Measurements from ENCODE around the gene EDN3.
A peak's percentile ranks its signal among the peaks of the same experiment; 100 is the strongest.

The EDN3 gene, protein sequence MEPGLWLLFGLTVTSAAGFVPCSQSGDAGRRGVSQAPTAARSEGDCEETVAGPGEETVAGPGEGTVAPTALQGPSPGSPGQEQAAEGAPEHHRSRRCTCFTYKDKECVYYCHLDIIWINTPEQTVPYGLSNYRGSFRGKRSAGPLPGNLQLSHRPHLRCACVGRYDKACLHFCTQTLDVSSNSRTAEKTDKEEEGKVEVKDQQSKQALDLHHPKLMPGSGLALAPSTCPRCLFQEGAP

GRCh38 chr20:59300333-59301081 lies at the start of gene EDN3:
Gene EDN3, plus strand, starts transcription at chr20:59300611. Its CDS starts 202 bp downstream, at chr20:59300813.
- DNase-seq, result no peak
- no peak for ATAC-seq

GRCh38 chr20:59253325-59253724 lies 47.1 kb upstream of the EDN3 start:
- DNase-seq (no peak), ATAC-seq (peak; percentile 59)

DNA sequence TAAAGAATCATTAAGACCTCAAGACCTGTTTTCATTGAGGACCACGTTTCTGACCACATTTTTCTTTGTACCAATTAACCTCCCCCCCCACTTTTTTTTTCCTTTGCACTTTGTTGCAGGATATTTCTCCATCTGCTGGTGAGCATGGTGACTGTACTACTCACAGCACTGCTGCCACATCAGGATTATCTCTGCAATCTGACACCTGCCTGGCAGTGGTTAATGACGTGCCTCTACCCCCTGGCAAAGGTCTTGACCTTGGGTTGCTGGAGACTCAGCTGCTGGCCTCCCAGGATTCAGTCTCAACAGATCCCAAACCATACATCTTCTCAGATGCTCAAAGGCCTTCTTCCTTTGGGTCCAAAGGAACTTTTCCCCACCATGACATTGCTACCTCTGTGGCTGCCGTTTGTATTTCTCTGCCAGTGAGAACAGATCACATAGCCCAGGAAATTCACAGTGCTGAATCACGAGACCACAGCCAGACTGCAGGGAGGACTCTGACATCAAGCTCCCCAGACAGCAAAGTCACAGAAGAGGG lies 46.6 kb upstream of the EDN3 start:
- ATAC-seq (peak; percentile 87), DNase-seq (peak; percentile 41)

DNA sequence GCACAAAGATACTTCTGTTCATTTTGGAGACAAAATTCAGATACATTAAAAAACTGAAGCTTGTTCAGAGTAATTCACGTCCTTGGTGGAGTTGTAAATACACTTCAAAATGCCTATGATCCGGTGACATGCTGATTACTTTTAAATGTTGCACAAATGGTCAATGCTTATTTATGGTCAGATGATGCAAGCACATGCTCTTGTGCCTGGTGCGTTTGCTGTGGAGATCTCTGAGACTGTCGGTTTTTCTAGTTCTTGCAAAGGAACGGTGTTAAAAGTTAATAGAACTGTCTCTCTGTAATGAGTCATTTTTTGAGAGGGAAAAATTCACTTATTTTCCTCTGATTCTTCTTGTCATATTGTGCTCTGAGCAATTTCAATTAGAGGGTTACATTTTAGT lies 45.2 kb upstream of the EDN3 start:
- no peak for DNase-seq
- no peak for ATAC-seq

DNA sequence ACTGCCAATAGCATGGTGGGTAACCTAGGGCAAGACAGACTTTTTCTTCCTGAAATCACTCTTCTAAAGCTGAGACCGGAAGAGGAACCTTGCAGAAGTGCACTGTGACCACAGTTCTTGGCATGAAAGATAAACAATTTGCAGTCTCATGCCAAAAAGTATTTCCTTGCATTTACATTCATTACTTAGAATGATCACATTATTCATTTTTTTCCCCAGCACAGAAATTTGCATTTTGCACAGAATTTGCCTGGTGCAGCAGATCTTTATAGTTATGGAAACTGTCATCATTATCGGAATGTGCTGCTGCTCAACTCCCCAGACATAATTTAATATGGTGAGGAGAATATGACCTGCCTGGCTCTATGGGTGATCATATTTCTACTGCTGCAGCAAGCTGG lies 42.2 kb upstream of the EDN3 start:
- DNase-seq (no peak), ATAC-seq (no peak)

GRCh38 chr20:59259946-59260345 lies 40.5 kb upstream of the EDN3 start:
- DNase-seq (no peak), ATAC-seq (no peak)

GRCh38 chr20:59265298-59265697 lies 35.1 kb upstream of the EDN3 start:
- DNase-seq (no peak), ATAC-seq (no peak)

DNA sequence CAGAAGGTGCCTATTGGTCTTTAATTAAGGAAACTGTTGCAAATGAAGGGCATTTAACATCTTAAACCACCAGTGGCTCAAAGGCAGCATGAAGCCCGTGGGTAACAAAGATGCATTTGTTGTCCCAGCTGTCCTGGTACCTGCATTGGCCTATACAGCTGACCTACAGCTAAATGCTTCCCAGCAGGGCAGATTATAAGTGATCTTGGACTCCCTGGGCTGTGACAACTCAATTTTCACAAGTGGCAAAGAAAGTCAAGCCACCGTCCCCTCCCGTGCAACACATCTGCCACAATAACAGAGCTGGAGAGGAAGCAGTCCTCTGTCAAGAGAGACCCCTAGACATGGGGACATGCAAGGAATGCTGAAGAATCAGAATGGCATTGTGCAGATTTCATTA lies 31.5 kb upstream of the EDN3 start:
- ATAC-seq (no peak), DNase-seq (no peak)

- ATAC-seq, result peak; percentile 46
- DNase-seq, result peak; percentile 8
Measured at GRCh38 chr20:59269411-59270025, 30.9 kb upstream of the EDN3 start.

DNA sequence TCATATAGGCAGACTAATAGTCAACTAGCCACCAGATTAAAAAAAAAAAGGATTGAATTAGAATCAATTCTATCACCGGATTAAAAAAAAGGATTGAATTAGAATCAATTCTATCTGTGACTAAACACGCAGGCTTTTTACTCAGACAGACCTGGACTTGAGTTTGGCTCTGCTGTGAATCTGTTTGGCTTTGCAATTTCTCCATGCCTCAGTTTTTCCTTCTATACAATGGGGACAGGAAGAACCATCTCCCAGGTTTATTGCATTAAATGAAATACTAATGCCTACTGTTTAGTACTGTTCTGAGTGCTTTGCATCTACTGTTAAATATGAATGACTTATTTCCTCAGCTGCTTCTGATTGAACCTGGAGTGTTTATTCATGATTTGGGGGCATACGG lies 30.0 kb upstream of the EDN3 start:
- no peak for ATAC-seq
- no peak for DNase-seq

GRCh38 chr20:59273739-59274357 lies 26.6 kb upstream of the EDN3 start:
- DNase-seq, result no peak
- ATAC-seq, result no peak

DNA sequence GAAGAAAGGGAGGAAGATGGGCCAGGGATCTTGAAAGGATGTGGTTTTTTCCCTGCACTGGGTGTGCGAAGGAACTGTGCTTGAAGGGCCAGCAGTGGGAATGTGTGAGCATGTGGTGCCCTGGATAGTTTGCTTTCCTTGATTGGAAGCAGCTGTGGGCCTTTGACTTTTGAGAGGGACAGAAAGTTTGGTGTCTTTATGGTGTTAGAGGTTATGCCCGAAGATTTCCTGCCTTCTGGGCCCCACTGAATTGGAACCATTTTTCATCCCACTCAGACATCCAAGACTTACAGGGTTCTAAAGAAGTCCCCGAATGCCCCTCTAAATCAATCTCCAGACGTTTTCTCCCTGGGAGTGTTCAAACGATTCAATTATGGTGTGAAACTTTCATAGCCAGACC lies 23.5 kb upstream of the EDN3 start:
- DNase-seq, result no peak

GRCh38 chr20:59284470-59284869 lies 15.9 kb upstream of the EDN3 start:
- ATAC-seq (no peak), DNase-seq (no peak)

More for the DNA sequence above, 23.5 kb upstream of the EDN3 start:
- no peak for ATAC-seq

DNA sequence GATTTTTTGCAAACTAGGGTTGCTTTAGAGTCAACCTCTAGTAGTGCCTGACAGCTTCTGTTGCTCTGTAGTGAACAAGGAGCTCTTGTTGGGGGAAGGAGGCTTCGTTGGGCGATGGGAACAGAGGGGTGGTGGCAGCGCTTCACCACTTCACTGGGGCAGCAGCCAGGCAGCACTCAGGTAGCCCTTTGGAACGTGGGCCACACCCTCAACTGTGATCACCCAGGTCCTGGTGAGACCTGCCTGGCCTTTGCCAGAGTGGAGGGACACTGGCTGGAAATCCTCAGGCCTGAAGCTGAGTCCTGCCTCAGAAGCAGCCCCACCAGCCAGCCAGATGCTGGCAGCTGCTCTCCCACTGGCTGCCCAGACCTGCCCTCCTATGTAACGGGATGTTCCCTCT lies 10.4 kb upstream of the EDN3 start:
- DNase-seq, result no peak
- no peak for ATAC-seq

DNA sequence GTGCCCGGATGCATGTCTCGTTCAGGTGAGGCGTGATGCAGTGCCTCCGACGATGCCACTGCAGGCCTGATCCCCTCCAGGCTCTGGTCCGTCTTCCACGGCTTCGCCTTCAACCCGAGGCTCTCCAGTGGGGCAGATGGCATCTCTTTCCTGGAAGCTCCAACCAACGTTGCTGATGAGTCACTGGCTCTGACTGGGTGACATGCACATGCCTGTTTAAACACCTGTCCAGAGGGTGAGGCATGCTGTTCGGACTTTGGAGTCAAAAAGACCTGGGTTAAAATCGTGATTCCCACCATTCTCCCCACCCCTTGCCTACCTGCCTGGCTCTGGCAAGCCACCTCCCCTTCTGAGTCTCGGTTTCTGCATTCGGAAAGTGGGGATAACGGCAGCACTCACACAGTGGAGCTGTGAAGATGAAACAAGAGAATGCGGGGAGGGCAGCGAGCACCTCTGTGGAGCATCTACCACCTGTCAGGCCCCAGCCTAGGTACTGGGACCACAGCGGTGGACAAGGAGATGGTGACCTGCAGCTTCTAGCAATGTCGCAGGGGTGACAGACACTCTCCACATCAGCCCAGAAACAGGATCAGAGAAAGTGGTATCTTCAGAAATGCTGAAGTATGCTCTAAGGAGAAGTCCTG lies 8.5 kb upstream of the EDN3 start:
- ATAC-seq (no peak), DNase-seq (no peak)

GRCh38 chr20:59295531-59295930 lies 4.9 kb upstream of the EDN3 start:
- no peak for ATAC-seq
- no peak for DNase-seq

DNA sequence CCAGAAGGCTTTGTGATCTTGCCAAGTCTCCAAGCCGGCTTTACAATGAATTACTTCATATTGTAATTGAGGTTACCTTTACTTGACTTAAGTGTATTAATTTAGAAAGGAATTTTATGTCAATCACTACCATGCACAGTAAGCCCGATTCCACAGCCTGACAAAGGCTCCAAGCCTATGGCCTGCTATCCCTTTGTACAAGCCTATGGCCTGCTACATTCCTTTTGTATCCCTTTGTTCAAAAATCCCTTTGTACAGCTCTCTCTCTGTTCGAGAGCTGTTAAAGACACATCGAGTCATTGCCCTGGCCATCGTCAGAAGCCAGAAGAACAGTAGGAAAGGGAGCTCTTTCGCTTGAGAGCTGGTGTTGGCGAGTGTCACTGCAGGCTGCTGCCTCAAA lies 2.7 kb upstream of the EDN3 start:
- no peak for ATAC-seq
- DNase-seq, result no peak

DNA sequence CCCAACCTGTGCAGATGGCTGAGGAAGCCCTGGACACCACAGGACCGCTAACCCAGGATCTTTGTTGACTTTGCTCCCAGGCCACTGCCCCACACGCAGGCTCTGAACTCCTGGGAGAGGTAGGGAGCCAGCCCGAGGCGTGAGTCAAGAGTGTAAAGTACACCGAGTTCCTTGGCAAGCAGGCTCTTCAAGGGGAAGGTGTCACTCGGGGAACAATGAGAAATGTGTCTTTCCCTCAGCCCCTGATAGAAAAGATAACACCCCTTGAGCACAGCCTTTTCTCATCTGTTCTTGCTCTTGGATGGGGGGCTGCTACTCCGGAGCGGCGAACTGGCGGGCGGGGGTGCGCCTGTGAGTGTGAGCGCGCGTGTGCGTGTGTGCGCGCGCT lies 472 bp upstream of the EDN3 start:
- DNase-seq (no peak), ATAC-seq (no peak)

DNA sequence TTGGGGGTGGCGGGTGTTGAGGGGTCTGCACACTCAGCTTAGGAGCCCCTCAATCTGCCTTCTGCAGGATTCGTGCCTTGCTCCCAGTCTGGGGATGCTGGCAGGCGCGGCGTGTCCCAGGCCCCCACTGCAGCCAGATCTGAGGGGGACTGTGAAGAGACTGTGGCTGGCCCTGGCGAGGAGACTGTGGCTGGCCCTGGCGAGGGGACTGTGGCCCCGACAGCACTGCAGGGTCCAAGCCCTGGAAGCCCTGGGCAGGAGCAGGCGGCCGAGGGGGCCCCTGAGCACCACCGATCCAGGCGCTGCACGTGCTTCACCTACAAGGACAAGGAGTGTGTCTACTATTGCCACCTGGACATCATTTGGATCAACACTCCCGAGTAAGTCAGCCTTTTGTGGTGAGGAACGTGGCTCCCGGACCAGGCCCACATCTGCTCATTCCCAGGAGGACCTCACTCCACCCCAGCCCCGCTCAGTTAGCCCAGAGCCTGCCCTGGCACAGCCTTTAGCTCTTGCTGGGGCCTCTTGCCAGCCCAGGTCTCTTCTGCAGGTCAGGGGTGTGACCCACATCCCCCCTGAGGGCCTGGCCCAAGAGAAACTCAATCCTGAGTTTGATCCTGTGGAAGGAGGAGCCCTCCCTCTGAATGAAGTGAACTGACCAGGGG lies 1.1 kb downstream of the EDN3 start:
- DNase-seq, result no peak
- ATAC-seq, result peak; percentile 14

DNA sequence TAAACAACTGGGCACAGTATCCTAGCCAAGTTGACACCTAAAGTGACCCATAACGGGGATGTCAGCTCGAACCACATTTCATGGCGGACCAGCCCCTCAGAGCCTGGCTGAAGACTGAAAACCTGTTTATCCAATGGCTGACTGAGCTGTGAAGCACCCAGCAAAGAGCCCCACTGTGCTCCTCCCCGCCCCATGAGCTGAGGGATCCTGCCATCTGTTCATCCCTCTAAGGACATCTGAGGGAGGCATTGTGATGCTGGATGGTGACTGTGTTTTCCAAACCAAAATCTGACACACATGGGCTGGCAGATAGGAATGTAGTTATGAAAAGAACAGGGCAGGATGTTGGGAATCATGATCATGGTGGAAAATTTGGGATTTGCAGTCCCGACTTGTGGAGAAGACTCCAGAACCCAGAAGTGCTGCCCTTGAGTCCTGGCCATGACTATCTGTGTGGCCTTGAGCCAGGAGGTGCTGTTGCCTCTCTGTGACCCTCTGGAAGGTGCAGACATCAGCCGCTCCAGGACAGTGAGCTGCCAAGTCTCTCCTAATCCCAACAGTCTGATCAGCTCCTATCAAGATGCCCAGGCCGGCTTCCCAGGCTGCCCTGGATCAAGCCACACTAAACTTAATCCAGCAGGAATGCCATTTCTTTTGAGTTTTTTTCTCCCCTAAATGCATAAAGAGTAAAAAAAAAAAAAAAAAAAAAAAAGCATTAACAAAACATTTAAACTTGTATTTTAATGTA lies 5.7 kb downstream of the EDN3 start:
- DNase-seq (no peak), ATAC-seq (no peak)

DNA sequence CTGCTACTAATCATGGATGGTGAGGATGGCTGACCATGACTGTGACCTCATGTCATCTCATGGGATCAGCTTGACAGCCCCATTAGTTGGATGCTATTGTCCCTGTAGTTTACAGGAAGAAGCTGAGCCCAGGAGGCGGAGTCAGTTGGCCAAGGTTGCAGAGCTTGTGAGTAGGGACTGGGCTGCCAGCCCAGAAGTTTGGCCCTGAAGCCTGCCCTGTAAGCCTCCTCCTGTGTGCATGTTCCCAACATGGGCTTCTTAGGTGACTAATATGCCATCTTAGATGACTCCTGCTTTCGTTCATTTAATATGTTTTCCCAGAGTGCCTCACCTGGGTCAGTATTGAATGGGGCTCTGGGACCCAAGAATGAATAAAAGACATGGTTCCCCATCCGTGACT lies 6.9 kb downstream of the EDN3 start:
- ATAC-seq (no peak), DNase-seq (no peak)

Measured in stimulated activated naive CD8-positive, alpha-beta T cell treated with anti-CD3 and anti-CD28 coated beads, Interleukin-15, Interleukin-2, amounts not matched to agents 100 U/mL and 50 U/mL, for 24 hours (primary cell).